Esophagus (tissue), 2 donors: ENCODE results near the gene MIPEP. TPM values are rescaled to one million over a fixed set of nuclear protein-coding genes. Genes with fewer than 3 reads are reported as not detected.

Source experiments
- H3K27ac ChIP-seq, 2 donors: one replicate each; pipeline ENCODE4 v1.5.1; 2013; ENCODE audit warnings: low read depth in 2 of 2, mild to moderate bottlenecking in 2 of 2, inconsistent platforms in 1 of 2, low read length in 1 of 2, moderate library complexity in 1 of 2
- H3K27me3 ChIP-seq, 2 donors: one replicate each; pipeline ENCODE4 v1.6.1; 2013; ENCODE audit warnings: low read length in 2 of 2, control low read depth in 1 of 2, mild to moderate bottlenecking in 1 of 2; ENCODE audit not compliant: insufficient read depth in 2 of 2, control insufficient read depth in 1 of 2
- H3K36me3 ChIP-seq, 2 donors: one replicate each; pipeline ENCODE4 v1.6.1; 2013; ENCODE audit warnings: low read length in 1 of 2; ENCODE audit not compliant: control insufficient read depth in 2 of 2, insufficient read depth in 2 of 2
- H3K4me1 ChIP-seq, 2 donors: one replicate each; pipeline ENCODE4 v1.6.1; 2013; ENCODE audit warnings: low read length in 1 of 2; ENCODE audit not compliant: control insufficient read depth in 2 of 2, insufficient read depth in 2 of 2
- H3K4me3 ChIP-seq, 2 donors: one replicate each; pipeline ENCODE4 v1.5.1; 2013; ENCODE audit warnings: low read length in 2 of 2, mild to moderate bottlenecking in 2 of 2, low read depth in 1 of 2, moderate library complexity in 1 of 2
- H3K9me3 ChIP-seq, 2 donors: one replicate each; pipeline ENCODE4 v1.6.1; 2013; ENCODE audit warnings: mild to moderate bottlenecking in 2 of 2, low read depth in 1 of 2, low read length in 1 of 2, moderate library complexity in 1 of 2; ENCODE audit not compliant: control insufficient read depth in 2 of 2, insufficient read depth in 1 of 2
- WGBS, 2 donors: extraction: QIAGEN DNeasy Blood & Tissue Kit; methylation state at CpG; one replicate each; pipeline ENCODE4 v1.1.7; 2013; 5-methylcytosine and 5-hydroxymethylcytosine counted together
- polyA plus RNA-seq, 2 donors: library from polyadenylated mRNA; stranded (reverse); fragments of 200-250 nt; gene quantifications; one replicate each; pipeline ENCODE4 v1.2.3, GENCODE V29; 2013
- donor health status: healthy with polysubstance abuse.
- donor health status: Bipolar disorder and iron deficiency.

The MIPEP gene
- polyA plus RNA-seq, 2 donors: 16.3 to 16.7 TPM

- no peaks in the 10 kb centered on the region for H3K4me1 ChIP-seq
- no peak overlapping the region for H3K4me3 ChIP-seq
- H3K27ac ChIP-seq: no peak overlapping the region
- no peaks in the 10 kb centered on the region for H3K9me3 ChIP-seq
- H3K27me3 ChIP-seq: no peaks in the 10 kb centered on the region
- no peaks in the 10 kb centered on the region for H3K36me3 ChIP-seq
- WGBS, 2 donors: 80 to 86% methylated on average over 3 of the region's 3 CpGs
Observed at GRCh38 chr13:23822252-23822824, 66.9 kb downstream of the MIPEP start.

GRCh38 chr13:23820530-23820929 is 68.7 kb downstream of the MIPEP start:
- Histone ChIP-seq H3K9me3 (no peaks in the 10 kb centered on the region), H3K4me1 (no peaks in the 10 kb centered on the region), H3K36me3 (no peaks in the 10 kb centered on the region), H3K27me3 (no peaks in the 10 kb centered on the region), H3K4me3 (no peak overlapping the region), H3K27ac (no peak overlapping the region)
- 78 to 90% methylated on average over 3 of the region's 3 CpGs for WGBS, 2 donors

- H3K36me3 ChIP-seq: no peaks in the 10 kb centered on the region
- no peak overlapping the region for H3K27ac ChIP-seq
- H3K4me1 ChIP-seq: no peaks in the 10 kb centered on the region
- no peaks in the 10 kb centered on the region for H3K27me3 ChIP-seq
- no peaks in the 10 kb centered on the region for H3K9me3 ChIP-seq
- no peak overlapping the region for H3K4me3 ChIP-seq
- WGBS, 2 donors: 78 to 83% methylated on average over 4 of the region's 4 CpGs
Observed at GRCh38 chr13:23817830-23818229, 71.4 kb downstream of the MIPEP start.

GRCh38 chr13:23817136-23817535 is 72.1 kb downstream of the MIPEP start:
- Histone ChIP-seq H3K4me1 (no peaks in the 10 kb centered on the region), H3K36me3 (no peaks in the 10 kb centered on the region), H3K9me3 (no peaks in the 10 kb centered on the region), H3K27ac (no peak overlapping the region), H3K4me3 (no peak overlapping the region), H3K27me3 (no peaks in the 10 kb centered on the region)
- WGBS, 2 donors: 56 to 59% methylated on average over 2 of the region's 2 CpGs

- Histone ChIP-seq H3K4me3 (no peak overlapping the region), H3K4me1 (no peaks in the 10 kb centered on the region), H3K27me3 (no peaks in the 10 kb centered on the region), H3K27ac (no peak overlapping the region), H3K36me3 (no peaks in the 10 kb centered on the region), H3K9me3 (no peaks in the 10 kb centered on the region)
- WGBS, 2 donors: 94 to 97% methylated on average over 3 of the region's 3 CpGs
Observed at GRCh38 chr13:23813635-23814034, 75.6 kb downstream of the MIPEP start.

GRCh38 chr13:23811366-23812062 is 77.7 kb downstream of the MIPEP start:
- Histone ChIP-seq H3K27ac (no peak overlapping the region), H3K27me3 (no peaks in the 10 kb centered on the region), H3K4me3 (no peak overlapping the region), H3K36me3 (no peaks in the 10 kb centered on the region), H3K4me1 (no peaks in the 10 kb centered on the region), H3K9me3 (no peaks in the 10 kb centered on the region)
- 64 to 69% methylated on average over 3 of the region's 3 CpGs for WGBS, 2 donors

GRCh38 chr13:23810685-23811240 is 78.4 kb downstream of the MIPEP start:
- Histone ChIP-seq H3K27me3 (no peaks in the 10 kb centered on the region), H3K27ac (peak overlapping the region in 1 of 2 donors; percentile 30), H3K4me1 (no peaks in the 10 kb centered on the region), H3K9me3 (no peaks in the 10 kb centered on the region), H3K4me3 (no peak overlapping the region), H3K36me3 (no peaks in the 10 kb centered on the region)
- WGBS, 2 donors: 67 to 73% methylated on average over 7 of the region's 7 CpGs

GRCh38 chr13:23808803-23809202 is 80.4 kb downstream of the MIPEP start:
- no peaks in the 10 kb centered on the region for H3K27me3 ChIP-seq
- WGBS, 2 donors: 93 to 95% methylated on average over 1 of the region's 1 CpG
- no peaks in the 10 kb centered on the region for H3K9me3 ChIP-seq
- H3K36me3 ChIP-seq: peaks cover 0 to 3% of the 10 kb centered on the region in 2 donors
- H3K4me1 ChIP-seq: no peaks in the 10 kb centered on the region
- no peak overlapping the region for H3K27ac ChIP-seq
- H3K4me3 ChIP-seq: no peak overlapping the region

GRCh38 chr13:23806874-23807526 is 82.2 kb downstream of the MIPEP start:
- no peaks in the 10 kb centered on the region for H3K9me3 ChIP-seq

More at GRCh38 chr13:23806874-23807526, 82.2 kb downstream of the MIPEP start:
- Histone ChIP-seq H3K4me3 (no peak overlapping the region), H3K4me1 (no peaks in the 10 kb centered on the region), H3K36me3 (peaks cover 0 to 3% of the 10 kb centered on the region in 2 donors), H3K27ac (no peak overlapping the region), H3K27me3 (no peaks in the 10 kb centered on the region)
- 61 to 63% methylated on average over 4 of the region's 4 CpGs for WGBS, 2 donors
